ENCODE measurements around the gene BACH2. TPM values are rescaled to one million over a fixed set of nuclear protein-coding genes. Genes with fewer than 3 reads are reported as not detected.

BACH2 gene
- polyA plus RNA-seq, 1 donor (not counting 4 experiments of a cell fraction or from before 2014, with no cell fraction given) = 0.50 TPM

DNA sequence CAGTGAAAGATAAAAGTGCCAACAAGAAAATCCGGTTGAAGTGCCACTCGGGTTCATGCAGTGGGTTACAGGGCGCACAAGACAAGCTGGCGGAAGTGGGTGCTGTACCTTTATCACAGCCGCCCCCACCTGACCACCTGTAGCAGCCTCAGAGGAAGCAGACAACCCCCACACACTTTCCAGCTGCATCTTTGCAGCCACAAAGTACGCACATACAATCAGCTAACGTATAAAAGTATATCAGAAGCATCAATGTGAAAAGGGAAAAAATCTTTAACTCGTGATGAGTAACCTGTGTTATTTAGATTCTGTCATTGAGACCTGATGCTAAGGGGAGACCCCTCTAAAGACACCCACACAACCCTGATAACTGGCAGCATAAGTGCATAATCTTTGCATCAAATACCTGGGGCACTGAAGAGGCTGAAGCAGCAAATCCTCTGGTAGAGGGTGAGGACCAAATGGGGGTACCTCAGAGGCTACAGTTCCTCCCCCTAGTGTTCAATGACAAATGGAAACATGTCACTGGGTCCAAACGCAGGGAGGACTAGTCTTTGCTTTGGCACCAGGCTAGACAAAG lies 22.1 kb downstream of the BACH2 start:
- H3K27ac ChIP-seq (ENCODE audit: control insufficient read depth, insufficient read depth, low read length) = no peak overlapping the region
- no peaks in the 10 kb centered on the region for H3K79me2 ChIP-seq (ENCODE audit: control insufficient read depth, insufficient read depth, low read length)
- H3K4me1 ChIP-seq (ENCODE audit: control insufficient read depth, extremely low read depth, insufficient read depth, low read length) = no peaks in the 10 kb centered on the region
- no peak overlapping the region for H3K4me3 ChIP-seq (ENCODE audit: control insufficient read depth in 2 of 3, extremely low read depth in 1 of 3, insufficient read depth in 2 of 3, low read depth in 1 of 3, low read length in 3 of 3)
- dilution Hi-C loops (cut with MboI; ENCODE audit: extremely low pct_ligation_motif_present, low sequenced_read_pairs) = no loop called here
- FAIRE-seq (peak; percentile 26), DNase-seq (ENCODE audit: low read depth, low spot score) (no peak)
- H3K9ac ChIP-seq (ENCODE audit: control insufficient read depth, extremely low read depth, insufficient read depth, low read length) = no peak overlapping the region
- no peaks in the 10 kb centered on the region for H3K9me1 ChIP-seq (ENCODE audit: control insufficient read depth, extremely low read depth, insufficient read depth, low read length)
- H3K4me2 ChIP-seq (ENCODE audit: control insufficient read depth, extremely low read depth, insufficient read depth, low read depth, low read length) = no peak overlapping the region
- no peaks in the 10 kb centered on the region for H3K36me3 ChIP-seq (ENCODE audit: control insufficient read depth in 2 of 2, extremely low read depth in 1 of 2, insufficient read depth in 2 of 2, low read length in 2 of 2)
- no peak for TF ChIP-seq EZH2 (IDR thresholded peaks at IDR 0.05; ENCODE audit: low read length)
- TF ChIP-seq, protein P1, sequence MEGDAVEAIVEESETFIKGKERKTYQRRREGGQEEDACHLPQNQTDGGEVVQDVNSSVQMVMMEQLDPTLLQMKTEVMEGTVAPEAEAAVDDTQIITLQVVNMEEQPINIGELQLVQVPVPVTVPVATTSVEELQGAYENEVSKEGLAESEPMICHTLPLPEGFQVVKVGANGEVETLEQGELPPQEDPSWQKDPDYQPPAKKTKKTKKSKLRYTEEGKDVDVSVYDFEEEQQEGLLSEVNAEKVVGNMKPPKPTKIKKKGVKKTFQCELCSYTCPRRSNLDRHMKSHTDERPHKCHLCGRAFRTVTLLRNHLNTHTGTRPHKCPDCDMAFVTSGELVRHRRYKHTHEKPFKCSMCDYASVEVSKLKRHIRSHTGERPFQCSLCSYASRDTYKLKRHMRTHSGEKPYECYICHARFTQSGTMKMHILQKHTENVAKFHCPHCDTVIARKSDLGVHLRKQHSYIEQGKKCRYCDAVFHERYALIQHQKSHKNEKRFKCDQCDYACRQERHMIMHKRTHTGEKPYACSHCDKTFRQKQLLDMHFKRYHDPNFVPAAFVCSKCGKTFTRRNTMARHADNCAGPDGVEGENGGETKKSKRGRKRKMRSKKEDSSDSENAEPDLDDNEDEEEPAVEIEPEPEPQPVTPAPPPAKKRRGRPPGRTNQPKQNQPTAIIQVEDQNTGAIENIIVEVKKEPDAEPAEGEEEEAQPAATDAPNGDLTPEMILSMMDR (optimal IDR thresholded peaks at IDR 0.05 in 1 of 3, IDR thresholded peaks at IDR 0.05 in 1 of 3, conservative IDR thresholded peaks at IDR 0.05 in 1 of 3; ENCODE audit: extremely low read depth in 1 of 3, insufficient read depth in 2 of 3, low read length in 3 of 3) = peak in 1 of 3 experiments; percentile 2
- no peaks in the 10 kb centered on the region for H3K9me3 ChIP-seq (ENCODE audit: control insufficient read depth, low read depth, low read length)
- H3K27me3 ChIP-seq (ENCODE audit: control insufficient read depth, extremely low read depth, insufficient read depth, low read length) = no peaks in the 10 kb centered on the region
- no peak overlapping the region for H2AFZ ChIP-seq (ENCODE audit: control insufficient read depth, low read length)
- H4K20me1 ChIP-seq (ENCODE audit: control insufficient read depth, extremely low read depth, insufficient read depth, low read length) = no peaks in the 10 kb centered on the region

DNA sequence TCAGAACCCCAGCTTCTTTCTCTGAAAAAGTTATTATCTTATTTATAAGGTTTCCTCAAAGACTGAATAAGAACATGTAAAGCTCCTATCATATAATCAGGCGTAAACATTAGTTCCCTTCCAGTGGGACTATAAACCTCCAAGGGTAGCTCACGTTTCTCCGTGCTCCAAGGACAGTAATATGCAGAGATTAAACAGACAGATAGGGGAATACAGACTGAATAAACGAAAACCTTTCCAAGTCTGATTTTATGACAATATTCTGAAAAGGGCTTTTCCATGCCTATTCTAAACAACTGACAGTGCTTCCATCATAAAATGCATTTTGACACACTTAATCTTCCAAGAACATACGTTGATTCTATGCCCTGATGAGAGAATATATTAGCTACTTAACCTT lies 22.8 kb downstream of the BACH2 start:
- FAIRE-seq (no peak), DNase-seq (ENCODE audit: low read depth, low spot score) (no peak)
- Histone ChIP-seq H3K9me3 (ENCODE audit: control insufficient read depth, low read depth, low read length) (no peaks in the 10 kb centered on the region), H3K9ac (ENCODE audit: control insufficient read depth, extremely low read depth, insufficient read depth, low read length) (no peak overlapping the region), H3K27ac (ENCODE audit: control insufficient read depth, insufficient read depth, low read length) (no peak overlapping the region), H4K20me1 (ENCODE audit: control insufficient read depth, extremely low read depth, insufficient read depth, low read length) (no peaks in the 10 kb centered on the region), H3K4me3 (ENCODE audit: control insufficient read depth in 2 of 3, extremely low read depth in 1 of 3, insufficient read depth in 2 of 3, low read depth in 1 of 3, low read length in 3 of 3) (no peak overlapping the region), H3K9me1 (ENCODE audit: control insufficient read depth, extremely low read depth, insufficient read depth, low read length) (no peaks in the 10 kb centered on the region), H3K4me1 (ENCODE audit: control insufficient read depth, extremely low read depth, insufficient read depth, low read length) (no peaks in the 10 kb centered on the region), H3K4me2 (ENCODE audit: control insufficient read depth, extremely low read depth, insufficient read depth, low read depth, low read length) (no peak overlapping the region), H3K36me3 (ENCODE audit: control insufficient read depth in 2 of 2, extremely low read depth in 1 of 2, insufficient read depth in 2 of 2, low read length in 2 of 2) (no peaks in the 10 kb centered on the region), H3K27me3 (ENCODE audit: control insufficient read depth, extremely low read depth, insufficient read depth, low read length) (no peaks in the 10 kb centered on the region), H2AFZ (ENCODE audit: control insufficient read depth, low read length) (no peak overlapping the region), H3K79me2 (ENCODE audit: control insufficient read depth, insufficient read depth, low read length) (no peaks in the 10 kb centered on the region)
- TF ChIP-seq, protein P1 (optimal IDR thresholded peaks at IDR 0.05 in 1 of 3, IDR thresholded peaks at IDR 0.05 in 1 of 3, conservative IDR thresholded peaks at IDR 0.05 in 1 of 3; ENCODE audit: extremely low read depth in 1 of 3, insufficient read depth in 2 of 3, low read length in 3 of 3) = no peak
- TF ChIP-seq EZH2 (IDR thresholded peaks at IDR 0.05; ENCODE audit: low read length) = no peak
- dilution Hi-C loops (cut with MboI; ENCODE audit: extremely low pct_ligation_motif_present, low sequenced_read_pairs) = no loop called here

Data from keratinocyte (primary cell).